H9 (cell line): ENCODE measurements around the gene CDS2. TPM values are rescaled to one million over a fixed set of nuclear protein-coding genes. Genes with fewer than 3 reads are reported as not detected.
A peak's percentile ranks its signal among the peaks of the same experiment; 100 is the strongest.

Experiments used
- DNase-seq: peaks from one replicate; pipeline ENCODE4 v3.0.0-alpha.2; 2017
- H2AFZ ChIP-seq: one replicate; pipeline ENCODE4 v1.6.1; 2013; ENCODE audit warnings: mild to moderate bottlenecking, low read length, control low read depth, moderate library complexity
- H2AK5ac ChIP-seq: 2 replicates; pipeline ENCODE4 v1.6.1; 2013; ENCODE audit warnings: low read length, control low read depth, mixed read lengths; ENCODE audit not compliant: insufficient read length
- H2BK120ac ChIP-seq: one replicate; pipeline ENCODE4 v1.6.1; 2013; ENCODE audit warnings: low read depth, mild to moderate bottlenecking, low read length, control low read depth, inconsistent platforms; ENCODE audit not compliant: poor library complexity, severe bottlenecking
- H2BK12ac ChIP-seq: 2 replicates; pipeline ENCODE4 v1.6.1; 2013; ENCODE audit warnings: low read length, control low read depth, mixed read lengths, low read depth; ENCODE audit not compliant: insufficient read length
- H2BK15ac ChIP-seq: 2 replicates; pipeline ENCODE4 v1.6.1; 2013; ENCODE audit warnings: low read depth, low read length, control low read depth
- H2BK20ac ChIP-seq: one replicate; pipeline ENCODE4 v1.6.1; 2013; ENCODE audit warnings: low read depth, mild to moderate bottlenecking, low read length, control low read depth, inconsistent platforms; ENCODE audit not compliant: poor library complexity, severe bottlenecking
- H2BK5ac ChIP-seq: 2 replicates; pipeline ENCODE4 v1.6.1; 2013; ENCODE audit warnings: low read length, control low read depth, mixed read lengths; ENCODE audit not compliant: insufficient read length
- H3K14ac ChIP-seq: 2 replicates; pipeline ENCODE4 v1.6.1; 2013; ENCODE audit warnings: low read length, control low read depth; ENCODE audit not compliant: insufficient read depth
- H3K18ac ChIP-seq: 2 replicates; pipeline ENCODE4 v1.6.1; 2013; ENCODE audit warnings: low read depth, mild to moderate bottlenecking, mixed read lengths, low read length, control low read depth; ENCODE audit not compliant: insufficient read length
- H3K23ac ChIP-seq: 2 replicates; pipeline ENCODE4 v1.6.1; 2013; ENCODE audit warnings: low read length, control low read depth, mixed read lengths, low read depth; ENCODE audit not compliant: insufficient read length
- H3K23me2 ChIP-seq: 2 replicates; pipeline ENCODE4 v1.6.1; 2013; ENCODE audit warnings: low read depth, mild to moderate bottlenecking, mixed read lengths, low read length, control low read depth; ENCODE audit not compliant: insufficient read length, poor library complexity, severe bottlenecking
- H3K27ac ChIP-seq: 2 replicates; pipeline ENCODE4 v1.5.1; 2013; ENCODE audit warnings: low read length, control low read depth, mixed read lengths, low read depth; ENCODE audit not compliant: insufficient read length
- H3K27me3 ChIP-seq: 2 replicates; pipeline ENCODE4 v1.6.1; 2013; ENCODE audit warnings: low read length, control low read depth, inconsistent platforms; ENCODE audit not compliant: insufficient read depth
- H3K4ac ChIP-seq: 2 replicates; pipeline ENCODE4 v1.6.1; 2013; ENCODE audit warnings: low read depth, mild to moderate bottlenecking, control low read depth, inconsistent platforms, low read length, moderate library complexity
- H3K4me1 ChIP-seq: 2 replicates; pipeline ENCODE4 v1.6.1; 2013; ENCODE audit warnings: low read length, control low read depth, inconsistent platforms; ENCODE audit not compliant: insufficient read depth
- H3K4me2 ChIP-seq: 2 replicates; pipeline ENCODE4 v1.6.1; 2013; ENCODE audit warnings: low read length, control low read depth, mixed read lengths; ENCODE audit not compliant: insufficient read length, insufficient read depth
- H3K56ac ChIP-seq: 2 replicates; pipeline ENCODE4 v1.6.1; 2013; ENCODE audit warnings: low read depth, mild to moderate bottlenecking, mixed read lengths, low read length, control low read depth; ENCODE audit not compliant: insufficient read length
- H3K79me1 ChIP-seq: 2 replicates; pipeline ENCODE4 v1.6.1; 2013; ENCODE audit warnings: low read depth, mild to moderate bottlenecking, moderate library complexity, low read length, control low read depth, inconsistent platforms; ENCODE audit not compliant: insufficient read depth, poor library complexity, severe bottlenecking
- H3K79me2 ChIP-seq: 2 replicates; pipeline ENCODE4 v1.6.1; 2013; ENCODE audit warnings: low read length, control low read depth, inconsistent platforms; ENCODE audit not compliant: insufficient read depth
- H3K9ac ChIP-seq: 2 replicates; pipeline ENCODE4 v1.6.1; 2013; ENCODE audit warnings: low read length, control low read depth, mixed read lengths; ENCODE audit not compliant: insufficient read length; ENCODE audit errors: extremely low read depth
- H3K9me3 ChIP-seq: one replicate; pipeline ENCODE4 v1.6.1; 2013; ENCODE audit warnings: low read depth, low read length, inconsistent platforms; ENCODE audit not compliant: control insufficient read depth
- H3T11ph ChIP-seq: one replicate; pipeline ENCODE4 v1.6.1; 2013; ENCODE audit warnings: mild to moderate bottlenecking, low read length, control low read depth, inconsistent platforms
- H4K20me1 ChIP-seq: one replicate; pipeline ENCODE4 v1.6.1; 2013; ENCODE audit not compliant: control insufficient read depth, insufficient read length, insufficient read depth
- H4K5ac ChIP-seq: 2 replicates; pipeline ENCODE4 v1.6.1; 2013; ENCODE audit warnings: low read depth, mild to moderate bottlenecking, mixed read lengths, low read length, control low read depth; ENCODE audit not compliant: insufficient read length
- H4K8ac ChIP-seq: replicated peaks from 2 replicates; pipeline ENCODE4 v1.6.1; 2013; ENCODE audit warnings: low read length, control low read depth, mixed read lengths, low read depth; ENCODE audit not compliant: insufficient read length
- H4K91ac ChIP-seq: 2 replicates; pipeline ENCODE4 v1.6.1; 2013; ENCODE audit warnings: low read depth, mild to moderate bottlenecking, moderate library complexity, mixed read lengths, low read length, control low read depth; ENCODE audit not compliant: insufficient read length
- H3K27ac Mint-ChIP-seq, 3 experiments: 2 replicates in 2 of 3; 3 replicates in 1 of 3; pipeline ENCODE4 v1.8.0; 2020 to 2021; ENCODE audit warnings: mixed read lengths in 3 of 3, mild to moderate bottlenecking in 1 of 3, moderate library complexity in 1 of 3
- H3K27me3 Mint-ChIP-seq: 2 replicates; pipeline ENCODE4 v1.8.0; 2021; ENCODE audit warnings: low read depth, mild to moderate bottlenecking, moderate library complexity, mixed read lengths
- H3K36me3 Mint-ChIP-seq, 3 experiments: 2 replicates in 2 of 3; 3 replicates in 1 of 3; pipeline ENCODE4 v1.8.0; 2020 to 2021; ENCODE audit warnings: low read depth in 3 of 3, mixed read lengths in 3 of 3; ENCODE audit not compliant: insufficient read depth in 1 of 3
- H3K4me1 Mint-ChIP-seq, 2 experiments: 2 replicates each; pipeline ENCODE4 v1.8.0; 2020; ENCODE audit warnings: mixed read lengths in 2 of 2
- H3K4me3 Mint-ChIP-seq, 2 experiments: 2 replicates in 1 of 2; 3 replicates in 1 of 2; pipeline ENCODE4 v1.8.0; 2020 to 2021; ENCODE audit warnings: mild to moderate bottlenecking in 2 of 2, mixed read lengths in 2 of 2, moderate library complexity in 1 of 2
- H3K9me3 Mint-ChIP-seq, 2 experiments: 2 replicates in 1 of 2; 3 replicates in 1 of 2; pipeline ENCODE4 v1.8.0; 2020; ENCODE audit warnings: mild to moderate bottlenecking in 2 of 2, mixed read lengths in 2 of 2, moderate library complexity in 1 of 2
- CTCF ChIP-seq: fragments of 200-600 bp; sonication (generic); conservative IDR thresholded peaks from 3 replicates; pipeline ENCODE4 v1.8.0; 2021; ENCODE audit warnings: antibody characterized with exemption, mild to moderate bottlenecking
- WGBS: extraction: QIAGEN DNeasy Blood & Tissue Kit; methylation state at CpG from one replicate; pipeline ENCODE4 v1.1.7; 2013; ENCODE audit warnings: missing lambda C conversion rate, low lambda C conversion rate, mixed read lengths; ENCODE audit not compliant: insufficient read length; ENCODE audit errors: extremely low coverage; 5-methylcytosine and 5-hydroxymethylcytosine counted together
- total RNA-seq: library from RNA; stranded (reverse); gene quantifications from 2 replicates; pipeline ENCODE4 v1.2.1, GENCODE V29; 2021

Gene CDS2
- total RNA-seq, 1 experiment from 2014 or later: 63.2 TPM

GRCh38 chr20:5118220-5119142 lies 8.3 kb upstream of the CDS2 start:
- Histone ChIP-seq H3K4ac (peak overlapping the region; percentile 60; the same call in 1 of the 2 replicates), H2AFZ (no peak overlapping the region), H3K18ac (peak overlapping the region; percentile 97), H2AK5ac (no peak overlapping the region), H3K27ac (peak overlapping the region; percentile 55), H2BK15ac (no peak overlapping the region), H3K14ac (peak overlapping the region; percentile 98), H4K8ac (no peak overlapping the region), H4K5ac (peak overlapping the region; percentile 98), H3K23me2 (peaks cover 8% of the 10 kb centered on the region), H4K91ac (peak overlapping the region; percentile 60), H3K27me3 (no peaks in the 10 kb centered on the region), H3K9me3 (no peaks in the 10 kb centered on the region), H3K4me1 (no peaks in the 10 kb centered on the region), H3K4me2 (peak overlapping the region; percentile 74), H2BK5ac (peak overlapping the region; percentile 95), H3K79me2 (peaks cover 22% of the 10 kb centered on the region; the same call in 1 of the 2 replicates), H2BK20ac (no peak overlapping the region), H3K9ac (peak overlapping the region; percentile 99), H3K23ac (no peak overlapping the region), H3T11ph (peak overlapping the region; percentile 46), H2BK120ac (peak overlapping the region; percentile 65), H4K20me1 (no peaks in the 10 kb centered on the region), H2BK12ac (no peak overlapping the region), H3K56ac (peak overlapping the region; percentile 93), H3K79me1 (no peaks in the 10 kb centered on the region)
- H3K27me3 Mint-ChIP-seq: no peaks in the 10 kb centered on the region
- H3K4me3 Mint-ChIP-seq: peak overlapping the region; percentile 98
- no peaks in the 10 kb centered on the region; a peak in 1 of 5 replicates for H3K9me3 Mint-ChIP-seq
- no CpG with 5 or more reads among the region's 23 CpGs for WGBS
- no peak for TF ChIP-seq CTCF
- H3K27ac Mint-ChIP-seq: peak overlapping the region; percentile 93 to 100 (median 99)
- peaks cover 37 to 55% (median 50%) of the 10 kb centered on the region in 3 experiments for H3K36me3 Mint-ChIP-seq
- H3K4me1 Mint-ChIP-seq: peaks cover 35 to 36% of the 10 kb centered on the region in 2 experiments
- no peak for DNase-seq
